GM08714 (cell line): ENCODE results near the gene CLIP4.

Source experiments
- H3K4me3 ChIP-seq: fragments of 200-500 bp; sonication (Bioruptor generic); 2 replicates; pipeline ENCODE4 v1.5.1; 2014; ENCODE audit warnings: mild to moderate bottlenecking, low read length, inconsistent platforms
- ZNF274 ChIP-seq: IDR thresholded peaks from 2 replicates; pipeline ENCODE4 v1.6.1; 2012; ENCODE audit warnings: mild to moderate bottlenecking, low read depth, low read length

Gene CLIP4

GRCh38 chr2:29202819-29203495 is 87.7 kb downstream of the CLIP4 start:
- TF ChIP-seq ZNF274: no peak
- H3K4me3 ChIP-seq: no peak overlapping the region

- TF ChIP-seq ZNF274: no peak
- H3K4me3 ChIP-seq: no peak overlapping the region
These were observed 91.7 kb downstream of the CLIP4 start for GRCh38 chr2:29206941-29207340.

GRCh38 chr2:29207352-29208148 is 92.3 kb downstream of the CLIP4 start:
- TF ChIP-seq ZNF274: no peak
- no peak overlapping the region for H3K4me3 ChIP-seq

- H3K4me3 ChIP-seq: no peak overlapping the region
- no peak for TF ChIP-seq ZNF274
These were observed 94.3 kb downstream of the CLIP4 start for GRCh38 chr2:29209551-29209950.

GRCh38 chr2:29212009-29212408 is 96.8 kb downstream of the CLIP4 start:
- no peak overlapping the region for H3K4me3 ChIP-seq
- TF ChIP-seq ZNF274: no peak

GRCh38 chr2:29213888-29214291 is 98.7 kb downstream of the CLIP4 start:
- TF ChIP-seq ZNF274: no peak

GRCh38 chr2:29215073-29215472 is 99.9 kb downstream of the CLIP4 start:
- no peak for TF ChIP-seq ZNF274

More at GRCh38 chr2:29213888-29214291, 98.7 kb downstream of the CLIP4 start:
- H3K4me3 ChIP-seq: no peak overlapping the region

GRCh38 chr2:29215739-29216608 is 100.8 kb downstream of the CLIP4 start:
- no peak for TF ChIP-seq ZNF274
- no peak overlapping the region for H3K4me3 ChIP-seq

More at GRCh38 chr2:29215073-29215472, 99.9 kb downstream of the CLIP4 start:
- no peak overlapping the region for H3K4me3 ChIP-seq

GRCh38 chr2:29216609-29216909 is 101.3 kb downstream of the CLIP4 start:
- H3K4me3 ChIP-seq: no peak overlapping the region
- TF ChIP-seq ZNF274: no peak

GRCh38 chr2:29218071-29218470 is 102.9 kb downstream of the CLIP4 start:
- no peak for TF ChIP-seq ZNF274

GRCh38 chr2:29218550-29219125 is 103.4 kb downstream of the CLIP4 start:
- TF ChIP-seq ZNF274: no peak
- no peak overlapping the region for H3K4me3 ChIP-seq

More at GRCh38 chr2:29218071-29218470, 102.9 kb downstream of the CLIP4 start:
- no peak overlapping the region for H3K4me3 ChIP-seq

- TF ChIP-seq ZNF274: no peak
- H3K4me3 ChIP-seq: no peak overlapping the region
These were observed 104.2 kb downstream of the CLIP4 start for GRCh38 chr2:29219374-29219773.

- no peak overlapping the region for H3K4me3 ChIP-seq
- no peak for TF ChIP-seq ZNF274
These were observed 105.5 kb downstream of the CLIP4 start for GRCh38 chr2:29220506-29221270.

GRCh38 chr2:29222381-29223179 is 107.4 kb downstream of the CLIP4 start:
- no peak for TF ChIP-seq ZNF274
- no peak overlapping the region for H3K4me3 ChIP-seq
